Panc1 (cell line): Measurements from ENCODE around the gene PARVB. TPM values are rescaled to one million over a fixed set of nuclear protein-coding genes. Genes with fewer than 3 reads are reported as not detected.

ENCODE experiments used
- ATAC-seq: fragments of 200-7000 bp; cut with Tn5 transposase; 2 replicates; pipeline ENCODE4 v1.9.1; 2020; ENCODE audit warnings: mild to moderate bottlenecking, moderate library complexity
- BruUV-seq: library from RNA; stranded (reverse); fragments of 400-500 nt; replicated peaks from 2 replicates; lab custom pipeline; 2021; lab: Mats Ljungman, UMichigan
- CTCF ChIA-PET: fragments of 300-600 bp; sonication (Branson Sonifier 250); formaldehyde crosslinking; loops from one replicate; lab custom pipeline; 2022; ENCODE audit warnings: antibody characterized with exemption; lab: Charles Lee
- POLR2A ChIA-PET: fragments of 300-600 bp; sonication (Branson Sonifier 250); formaldehyde crosslinking; loops from one replicate; lab custom pipeline; 2022; ENCODE audit warnings: antibody characterized with exemption; lab: Charles Lee
- DNase-seq: peaks from one replicate; pipeline ENCODE4 v3.0.0-alpha.2; 2010; ENCODE audit warnings: low read depth, low spot score
- H3K27ac ChIP-seq: 2 replicates; pipeline ENCODE4 v1.5.1; 2011; ENCODE audit warnings: mild to moderate bottlenecking, low read length, inconsistent platforms
- H3K27me3 ChIP-seq: fragments of 200-500 bp; sonication (Bioruptor generic); 2 replicates; pipeline ENCODE4 v1.6.0; 2014; ENCODE audit warnings: low read length, inconsistent platforms; ENCODE audit not compliant: control insufficient read depth, insufficient read depth
- H3K36me3 ChIP-seq: fragments of 200-500 bp; sonication (Bioruptor generic); 2 replicates; pipeline ENCODE4 v1.5.1; 2014; ENCODE audit warnings: inconsistent platforms, mild to moderate bottlenecking, low read length, moderate library complexity; ENCODE audit not compliant: control insufficient read depth, insufficient read depth
- H3K4me1 ChIP-seq: 2 replicates; pipeline ENCODE4 v1.5.1; 2011; ENCODE audit warnings: inconsistent platforms, mild to moderate bottlenecking, low read length, moderate library complexity; ENCODE audit not compliant: control insufficient read depth, insufficient read depth
- H3K4me3 ChIP-seq, 2 experiments: 2 replicates each; pipeline ENCODE4 v1.5.1; 2011 to 2012; ENCODE audit warnings: low read depth in 2 of 2, low read length in 2 of 2, mild to moderate bottlenecking in 2 of 2, inconsistent platforms in 1 of 2, moderate library complexity in 1 of 2
- H3K9me3 ChIP-seq: fragments of 200-500 bp; sonication (Bioruptor generic); 2 replicates; pipeline ENCODE4 v1.5.1; 2014; ENCODE audit warnings: low read depth, mild to moderate bottlenecking, inconsistent platforms, low read length, moderate library complexity; ENCODE audit not compliant: control insufficient read depth, insufficient read depth
- CTCF ChIP-seq: fragments of 450-650 bp; IDR thresholded peaks from 2 replicates; pipeline ENCODE4 v1.5.1; 2017; ENCODE audit warnings: mild to moderate bottlenecking
- POLR2AphosphoS5 ChIP-seq: IDR thresholded peaks from 2 replicates; pipeline ENCODE4 v1.6.1; 2012; ENCODE audit warnings: mild to moderate bottlenecking, low read depth, low read length, moderate library complexity
- REST ChIP-seq, 2 experiments: IDR thresholded peaks; 2 replicates each; pipeline ENCODE4 v1.6.1; 2011 to 2012; ENCODE audit warnings: low read depth in 2 of 2, control low read depth in 1 of 2, low read length in 1 of 2, mild to moderate bottlenecking in 1 of 2, moderate library complexity in 1 of 2; ENCODE audit not compliant: insufficient read depth in 1 of 2
- SIN3A ChIP-seq: IDR thresholded peaks from 2 replicates; pipeline ENCODE4 v1.6.1; 2012; ENCODE audit warnings: low read depth, mild to moderate bottlenecking, low read length, moderate library complexity, borderline replicate concordance; ENCODE audit not compliant: insufficient read depth
- TCF7L2 ChIP-seq: IDR thresholded peaks from 2 replicates; pipeline ENCODE4 v1.6.1; 2011; ENCODE audit warnings: mild to moderate bottlenecking, low read depth, low read length, inconsistent platforms
- in situ Hi-C: cut with HindIII; loops from 2 replicates; pipeline ENCODE4 v1.10.0; 2016; ENCODE audit warnings: low sequenced_read_pairs, low pct_unique_long_range_greater_than_20kb
- intact Hi-C: fragments of 100-400 bp; cut with micrococcal nuclease; formaldehyde crosslinking; loops from one replicate; pipeline ENCODE4 v1.10.0; 2022; ENCODE audit not compliant: unreplicated experiment
- total RNA-seq: library from RNA; stranded (reverse); gene quantifications from one replicate; pipeline ENCODE4 v1.2.1, GENCODE V29; 2021; ENCODE audit not compliant: unreplicated experiment

PARVB gene
- total RNA-seq, 1 experiment from 2014 or later: 28.1 TPM

- H3K36me3 ChIP-seq: no peaks in the 10 kb centered on the region
- no TSS peak for BruUV-seq
- H3K4me1 ChIP-seq: peaks cover 3% of the 10 kb centered on the region; the same call in 1 of the 2 replicates
- ChIA-PET CTCF (no interaction called here), POLR2A (interaction anchor here (0.6 kb wide), 1 partner anchor 868 kb away, joined by 6 read pairs; the partner anchor contains the start of gene TSPO)
- H3K27ac ChIP-seq: no peak overlapping the region
- in situ Hi-C loops (no loop called here), intact Hi-C loops (no loop called here)
- TF ChIP-seq CTCF (no peak), REST (IDR thresholded peaks at IDR 0.05; ENCODE audit: insufficient read depth in 1 of 2, low read depth in 2 of 2, low read length in 1 of 2) (no peak), SIN3A (no peak), TCF7L2 (no peak), POLR2AphosphoS5 (no peak)
- no peak for DNase-seq
- H3K27me3 ChIP-seq: no peaks in the 10 kb centered on the region
- H3K4me3 ChIP-seq: no peak overlapping the region
- no peak for ATAC-seq
- no peaks in the 10 kb centered on the region for H3K9me3 ChIP-seq
Observed at GRCh38 chr22:44019416-44019815, 4.7 kb upstream of the PARVB start.

GRCh38 chr22:44019846-44020245 is 4.3 kb upstream of the PARVB start:
- H3K9me3 ChIP-seq: no peaks in the 10 kb centered on the region
- peaks cover 3% of the 10 kb centered on the region; the same call in 1 of the 2 replicates for H3K4me1 ChIP-seq
- ChIA-PET CTCF (no interaction called here), POLR2A (interaction anchor here (0.6 kb wide), 1 partner anchor 869 kb away, joined by 6 read pairs; the partner anchor contains the start of gene TSPO)
- no peaks in the 10 kb centered on the region for H3K36me3 ChIP-seq
- no peak for TF ChIP-seq POLR2AphosphoS5
- no peak for TF ChIP-seq SIN3A
- TF ChIP-seq TCF7L2: no peak
- no peak for TF ChIP-seq CTCF
- TF ChIP-seq REST (IDR thresholded peaks at IDR 0.05; ENCODE audit: insufficient read depth in 1 of 2, low read depth in 2 of 2, low read length in 1 of 2): no peak
- H3K27me3 ChIP-seq: no peaks in the 10 kb centered on the region
- no peak overlapping the region for H3K4me3 ChIP-seq
- no peak for ATAC-seq
- in situ Hi-C loops: no loop called here
- intact Hi-C loops: no loop called here
- no peak for DNase-seq
- BruUV-seq: no TSS peak
- no peak overlapping the region for H3K27ac ChIP-seq
